ENCODE results near the gene MTHFD2L. TPM values are rescaled to one million over a fixed set of nuclear protein-coding genes. Genes with fewer than 3 reads are reported as not detected.

Gene MTHFD2L
- total and polyA plus RNA-seq, 10 of the 15 experiments (the other 5 are each of a cell fraction or from before 2014, with no cell fraction given) = 4.8 to 25.4 (median 14.4) TPM

GRCh38 chr4:74334636-74335035 is 176.7 kb downstream of the MTHFD2L start:
- ChIA-PET RAD21 (ENCODE audit: unreplicated experiment) (no interaction called here), POLR2A (no interaction called here), CTCF (interaction anchor here (1.1 to 1.6 kb wide), 3 partner anchors 13 to 341 kb away, joined by 4 to 5 read pairs (median 4); no protein-coding TSS in a partner anchor), SMC1A (ENCODE audit: uncharacterized antibody, unreplicated experiment) (interaction anchor here (1.2 kb wide), 1 partner anchor 16 kb away, joined by 3 read pairs; no protein-coding TSS in a partner anchor)
- WGBS (ENCODE audit: insufficient coverage, insufficient replicate concordance, low lambda C conversion rate, missing lambda C conversion rate) = 57% methylated on average over 7 of the region's 7 CpGs
- no peak overlapping the region for H3K27ac ChIP-seq (ENCODE audit: control insufficient read depth, insufficient read depth)
- no peak overlapping the region for H3K4me2 ChIP-seq (ENCODE audit: control insufficient read depth, insufficient read depth)
- H3K27me3 ChIP-seq (replicated peaks in 1 of 2; ENCODE audit: control insufficient read depth in 2 of 2, insufficient read depth in 2 of 2, low read length in 1 of 2) = no peaks in the 10 kb centered on the region; a peak in 1 of 4 replicates
- peaks cover 5% of the 10 kb centered on the region; the same call in 1 of the 2 replicates for H3K4me1 ChIP-seq (ENCODE audit: control insufficient read depth, insufficient read depth, low read length)
- BruUV-seq (replicated peaks) = no TSS peak
- H3K4me3 ChIP-seq = no peak overlapping the region
- ATAC-seq = no peak; the same call in 2 of the 3 replicates
- no peaks in the 10 kb centered on the region for H3K36me3 ChIP-seq (ENCODE audit: control insufficient read depth in 2 of 2, insufficient read depth in 2 of 2, low read length in 1 of 2)
- DNase-seq (ENCODE audit: low read depth, low spot score) = no peak
- H3K9me3 ChIP-seq (replicated peaks; ENCODE audit: control insufficient read depth, insufficient read depth, low read length) = no peaks in the 10 kb centered on the region; the same call in 2 of the 3 replicates
- intact Hi-C loops (cut with micrococcal nuclease; ENCODE audit: unreplicated experiment) (no loop called here), in situ Hi-C loops (cut with MboI) (no loop called here)
- TF ChIP-seq ZBED1 (IDR thresholded peaks at IDR 0.05; ENCODE audit: borderline replicate concordance) (no peak), BCL11A (IDR thresholded peaks at IDR 0.05; ENCODE audit: low read depth, low read length) (no peak), CBX5 (IDR thresholded peaks at IDR 0.05; ENCODE audit: low read depth) (no peak), HDGF (IDR thresholded peaks at IDR 0.05) (no peak), IKZF1 (conservative IDR thresholded peaks at IDR 0.05) (no peak), GABPA (IDR thresholded peaks at IDR 0.05; ENCODE audit: low read depth) (no peak), SREBF1 (IDR thresholded peaks at IDR 0.05; ENCODE audit: low read length) (no peak), SPI1 (IDR thresholded peaks at IDR 0.05; ENCODE audit: borderline replicate concordance, insufficient read depth, low read depth, low read length) (no peak), MEF2A (IDR thresholded peaks at IDR 0.05; ENCODE audit: insufficient read depth, low read depth, low read length) (no peak), POLR2A (IDR thresholded peaks at IDR 0.05; ENCODE audit: low read depth, low read length) (no peak), JUND (IDR thresholded peaks at IDR 0.05; ENCODE audit: low read depth, low read length) (no peak), ZNF24 (IDR thresholded peaks at IDR 0.05) (no peak)
- no peak overlapping the region for H2AFZ ChIP-seq (ENCODE audit: control insufficient read depth, low read depth, low read length)
- H4K20me1 ChIP-seq (ENCODE audit: control insufficient read depth, insufficient read depth) = no peaks in the 10 kb centered on the region
- FAIRE-seq = no peak
- H3K9ac ChIP-seq (ENCODE audit: control insufficient read depth, insufficient read depth, low read length) = no peak overlapping the region
- no peaks in the 10 kb centered on the region for H3K79me2 ChIP-seq (ENCODE audit: control insufficient read depth, insufficient read depth, low read length)
